Caki2 (cell line): ENCODE data around the gene ZSCAN4. TPM values are rescaled to one million over a fixed set of nuclear protein-coding genes. Genes with fewer than 3 reads are reported as not detected.

Experiments used
- total RNA-seq: library from RNA; depleted of rRNA; stranded (reverse); fragments of >200 nt; shearing (Covaris generic); gene quantifications from 2 replicates; pipeline ENCODE4 v1.2.3, GENCODE V29; 2014; ENCODE audit warnings: low replicate concordance; rRNA removed

Gene ZSCAN4
- total RNA-seq, 1 experiment from 2014 or later, result not detected

Other genes with a start within 250 kb of the ZSCAN4 start
- 17.8 and 20.7 TPM in 2 replicates for gene ZNF749, start 233.6 kb upstream of the ZSCAN4 start, total RNA-seq
- gene VN1R1, start 211.8 kb upstream of the ZSCAN4 start, total RNA-seq, result not detected in 2 replicates
- 13.1 and 14.0 TPM in 2 replicates for gene ZNF772, start 191.4 kb upstream of the ZSCAN4 start, total RNA-seq
- gene ZNF419, start 181.2 kb upstream of the ZSCAN4 start, total RNA-seq, result 11.7 and 22.1 TPM in 2 replicates
- 10.6 and 12.5 TPM in 2 replicates for gene ZNF773, start 169.0 kb upstream of the ZSCAN4 start, total RNA-seq
- gene ZNF549, start 141.6 kb upstream of the ZSCAN4 start, total RNA-seq, result 1.5 and 3.3 TPM in 2 replicates
- 5.5 and 14.9 TPM in 2 replicates for gene ZNF550, start 109.1 kb upstream of the ZSCAN4 start, total RNA-seq
- 5.0 and 14.8 TPM in 2 replicates for gene ZNF416, start 90.0 kb upstream of the ZSCAN4 start, total RNA-seq
- 4.3 and 6.9 TPM in 2 replicates for gene ZIK1, start 84.8 kb upstream of the ZSCAN4 start, total RNA-seq
- gene ZNF530, start 69.0 kb upstream of the ZSCAN4 start, total RNA-seq, result 5.2 and 13.3 TPM in 2 replicates
- gene ZNF134, start 54.7 kb upstream of the ZSCAN4 start, total RNA-seq, result 9.4 and 17.0 TPM in 2 replicates
- 4.1 and 8.3 TPM in 2 replicates for gene ZNF211, start 35.8 kb upstream of the ZSCAN4 start, total RNA-seq
- 7.8 and 23.9 TPM in 2 replicates for gene ZNF551, start 13.0 kb downstream of the ZSCAN4 start, total RNA-seq
- gene ZNF154, start 40.3 kb downstream of the ZSCAN4 start, total RNA-seq, result not detected in 2 replicates
- gene ZNF671, start 58.7 kb downstream of the ZSCAN4 start, total RNA-seq, result not detected in 2 replicates
- 4.0 and 19.4 TPM in 2 replicates for gene ZNF776, start 77.9 kb downstream of the ZSCAN4 start, total RNA-seq
- gene ZNF586, start 100.7 kb downstream of the ZSCAN4 start, total RNA-seq, result 12.9 and 18.7 TPM in 2 replicates
- 2.5 and 8.1 TPM in 2 replicates for gene ZNF552, start 146.0 kb downstream of the ZSCAN4 start, total RNA-seq
- 9.8 and 11.2 TPM in 2 replicates for gene ZNF587B, start 161.4 kb downstream of the ZSCAN4 start, total RNA-seq
- 29.5 and 30.6 TPM in 2 replicates for gene ZNF587, start 180.9 kb downstream of the ZSCAN4 start, total RNA-seq
- 0.38 and 3.6 TPM in 2 replicates for gene ZNF814, start 220.1 kb downstream of the ZSCAN4 start, total RNA-seq
- 7.5 and 13.2 TPM in 2 replicates for gene ZNF417, start 247.7 kb downstream of the ZSCAN4 start, total RNA-seq